Left lobe of liver (tissue), 2 donors: ENCODE results near the gene TNRC6A. TPM values are rescaled to one million over a fixed set of nuclear protein-coding genes. Genes with fewer than 3 reads are reported as not detected.
"Not testable (repeated sequence)": the region's sequence is repeated elsewhere in the genome, so short reads cannot be mapped to it uniquely, and the experiment has no call there.

ENCODE experiments used
- ATAC-seq: fragments of 200-7000 bp; cut with Tn5 transposase; one replicate; pipeline ENCODE4 v1.9.1; 2020; ENCODE audit warnings: mild to moderate bottlenecking, moderate library complexity
- DNase-seq: peaks from one replicate; pipeline ENCODE4 v3.0.0-alpha.2; 2020; ENCODE audit warnings: low spot score
- total RNA-seq: library from RNA; stranded (reverse); gene quantifications from one replicate; pipeline ENCODE4 v1.2.1, GENCODE V29; 2021
- donor health status: DM: no; HTN: no; CAD: no; lungs with moderate emphysema.
- donor health status: DM: no; HTN: yes; CAD: no.

Gene TNRC6A
- 33.7 TPM for total RNA-seq

DNA sequence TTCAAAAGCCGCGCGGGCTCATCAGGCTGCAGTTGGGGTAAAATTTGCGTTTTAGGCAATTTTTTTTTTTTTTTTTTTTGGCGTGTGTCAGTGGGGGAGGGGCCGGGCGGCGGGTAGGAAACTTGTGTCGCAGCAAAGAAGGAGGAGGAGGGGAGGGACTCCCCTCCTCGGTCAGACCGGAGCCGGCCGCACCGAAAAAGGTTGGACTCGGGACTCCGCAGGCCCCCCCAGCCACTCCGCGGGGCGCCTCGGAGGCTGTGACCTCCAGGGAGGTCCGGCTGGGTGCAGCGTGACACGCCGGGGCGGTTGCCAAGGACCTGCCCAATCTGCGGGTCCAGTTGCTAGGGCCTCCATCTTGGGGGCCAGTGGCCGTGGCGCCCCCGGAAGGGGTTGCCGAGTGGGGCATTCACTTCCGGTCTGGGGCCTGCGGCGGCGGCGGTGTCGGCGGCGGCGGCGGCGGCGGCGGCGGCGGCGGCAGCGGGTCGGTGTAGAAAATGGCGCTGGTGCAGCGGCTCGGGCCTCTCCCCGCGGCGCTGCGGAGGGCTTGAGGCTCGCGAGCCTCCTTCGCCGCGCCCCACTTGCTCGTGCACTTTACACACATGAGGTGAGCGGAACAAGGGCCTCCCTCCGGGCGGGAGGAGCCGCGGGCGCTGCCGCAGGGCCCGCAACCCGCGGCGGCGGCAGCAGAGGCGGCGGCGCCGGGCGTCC is at the start of gene TNRC6A:
Gene TNRC6A, plus strand, starts transcription at position 409 of the 708 bp plus-strand sequence. Its CDS starts 191 bp downstream, at position 600.
- ATAC-seq (peak; percentile 92), DNase-seq (peak; percentile 93)

DNA sequence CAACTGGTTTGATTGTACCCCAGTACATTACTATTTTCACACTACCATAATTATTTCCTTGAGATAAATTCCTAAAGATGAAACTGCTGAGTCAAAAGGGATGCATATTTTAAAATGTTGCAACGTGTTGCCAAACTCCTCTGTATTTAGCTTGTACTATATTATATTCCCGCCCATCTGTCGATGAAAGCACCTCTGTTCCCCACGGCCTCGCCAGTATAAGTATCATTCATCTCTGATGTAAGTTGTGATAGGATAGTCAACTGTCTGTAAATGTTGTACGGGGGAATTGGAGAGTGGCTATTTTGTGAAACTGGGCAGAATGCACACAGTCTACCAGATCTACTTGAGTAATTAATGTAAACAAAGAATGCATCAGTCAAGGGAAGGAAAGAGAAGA is 47.7 kb upstream of the TNRC6A start:
- no peak for DNase-seq

DNA sequence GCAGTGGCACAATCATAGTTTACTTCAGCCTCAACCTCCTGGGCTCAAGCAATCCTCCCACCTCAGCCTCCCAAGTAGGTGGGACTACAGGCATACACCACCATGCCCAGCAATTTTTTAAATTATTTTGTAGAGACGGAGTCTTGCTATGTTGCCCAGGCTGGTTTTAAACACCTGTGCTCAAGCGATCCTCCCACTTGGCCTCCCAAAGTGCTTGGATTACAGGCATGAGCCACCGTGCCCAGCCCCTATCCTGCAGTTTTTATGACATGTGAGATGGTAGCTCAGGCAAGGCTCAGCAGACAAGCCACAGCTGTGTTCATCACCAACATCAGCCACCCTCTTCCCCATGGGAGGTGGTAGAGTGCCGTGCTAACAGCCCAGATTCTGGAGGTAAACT is 46.2 kb upstream of the TNRC6A start:
- ATAC-seq (no peak), DNase-seq (no peak)

More for the DNA sequence above, 47.7 kb upstream of the TNRC6A start:
- ATAC-seq: no peak

GRCh38 chr16:24683847-24684493 is 45.5 kb upstream of the TNRC6A start:
- no peak for ATAC-seq
- no peak for DNase-seq

DNA sequence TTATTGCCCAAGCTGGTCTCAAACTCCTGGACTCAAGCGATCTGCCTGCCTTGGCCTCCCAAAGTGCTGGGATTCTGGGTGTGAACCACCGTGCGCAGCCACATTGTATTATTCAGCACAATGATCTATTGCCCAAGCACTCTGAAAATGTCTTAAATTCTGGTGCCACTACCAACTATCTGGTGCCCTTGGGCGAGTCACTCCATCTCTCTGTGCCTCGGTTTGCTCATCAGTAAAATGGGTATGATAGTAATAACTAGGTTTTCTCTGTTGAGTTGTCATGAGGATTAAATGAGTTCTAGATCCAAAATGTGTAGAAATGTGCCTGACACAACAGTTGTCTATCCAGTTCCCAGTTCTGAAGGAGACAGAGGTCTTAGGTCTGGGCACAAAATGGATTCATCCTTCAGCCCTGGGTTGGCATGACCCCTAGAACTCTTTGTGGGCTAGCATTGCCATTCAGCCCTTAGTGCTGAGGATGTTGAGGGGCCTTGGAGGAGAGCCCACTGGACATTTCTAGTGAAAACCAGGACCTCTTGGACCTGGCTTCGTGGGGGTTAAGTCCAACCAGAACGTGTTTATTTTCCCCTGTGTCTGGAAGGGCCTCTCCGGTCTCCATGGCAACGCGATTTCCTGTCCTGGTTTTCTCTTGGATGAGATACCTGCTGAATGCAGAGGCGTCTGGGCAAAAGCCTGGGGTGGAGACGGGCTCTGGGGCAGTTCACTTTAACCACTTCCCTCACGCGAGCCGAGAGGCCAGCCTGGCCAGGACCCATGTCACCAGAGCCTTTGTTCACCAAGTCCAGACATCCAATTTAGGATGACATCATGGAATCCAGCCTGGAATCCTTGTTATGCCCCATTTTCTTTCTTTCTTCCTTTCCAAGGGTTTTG is 43.7 kb upstream of the TNRC6A start:
- peak; percentile 82 for DNase-seq
- ATAC-seq: peak; percentile 86

DNA sequence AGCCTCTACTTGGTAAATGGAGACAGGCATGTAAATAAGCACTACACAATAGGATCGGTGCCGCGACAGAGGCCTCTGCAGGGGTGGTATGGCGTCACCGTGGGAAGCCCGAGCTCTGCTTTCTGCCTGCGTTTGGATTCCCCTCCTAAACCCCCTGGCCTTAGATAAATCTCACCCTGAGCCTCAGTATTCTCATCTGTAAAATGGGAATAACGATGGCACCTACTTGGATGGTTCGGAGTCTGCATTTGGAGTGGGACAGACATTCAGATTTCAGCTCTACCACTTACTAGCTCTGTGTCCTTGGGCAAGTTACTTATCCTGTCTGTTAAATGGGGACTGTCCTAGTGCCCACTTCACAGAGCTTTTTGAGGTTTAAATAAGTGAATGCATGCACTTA is 42.8 kb upstream of the TNRC6A start:
- no peak for ATAC-seq
- no peak for DNase-seq

DNA sequence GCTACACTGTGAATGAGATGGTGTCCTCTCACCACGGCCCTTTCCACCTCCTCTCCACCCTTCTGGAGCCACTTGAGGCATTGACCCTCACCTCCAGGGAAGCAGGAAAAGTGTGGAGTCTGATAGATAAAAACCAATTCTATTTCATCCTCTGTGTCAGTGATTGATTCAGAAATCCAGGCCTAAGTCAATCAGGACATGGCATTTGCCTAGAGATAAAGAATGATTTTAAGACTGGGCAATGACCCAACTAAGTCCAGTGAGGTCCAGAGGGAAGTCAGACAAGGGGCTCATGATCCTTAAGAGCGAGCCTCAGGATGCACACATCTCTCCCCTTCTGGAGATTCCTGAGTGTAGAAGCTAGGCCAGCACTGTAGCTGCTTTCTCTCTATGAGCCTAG is 41.1 kb upstream of the TNRC6A start:
- ATAC-seq (no peak), DNase-seq (no peak)

DNA sequence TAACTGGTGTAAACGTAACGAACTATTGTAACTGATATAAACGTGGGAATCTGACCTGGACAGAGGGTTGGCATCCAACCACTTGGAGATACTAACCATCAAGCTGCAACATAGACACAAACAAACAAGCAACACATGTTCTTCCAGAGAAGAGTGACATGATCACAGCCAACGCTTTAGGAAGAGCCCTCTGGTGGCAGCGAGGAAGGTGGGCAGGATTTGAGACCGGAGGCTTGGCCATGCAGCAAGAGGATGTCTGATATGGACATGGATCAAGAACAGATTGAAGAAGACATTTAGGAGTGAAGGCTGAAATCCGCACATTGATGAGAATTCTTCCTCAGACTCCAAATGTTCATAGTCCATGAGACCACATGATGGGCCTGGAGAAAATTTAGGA is 40.3 kb upstream of the TNRC6A start:
- DNase-seq: no peak
- peak; percentile 87 for ATAC-seq

- DNase-seq (no peak), ATAC-seq (no peak)
Observed at GRCh38 chr16:24692854-24693253, 36.6 kb upstream of the TNRC6A start.

DNA sequence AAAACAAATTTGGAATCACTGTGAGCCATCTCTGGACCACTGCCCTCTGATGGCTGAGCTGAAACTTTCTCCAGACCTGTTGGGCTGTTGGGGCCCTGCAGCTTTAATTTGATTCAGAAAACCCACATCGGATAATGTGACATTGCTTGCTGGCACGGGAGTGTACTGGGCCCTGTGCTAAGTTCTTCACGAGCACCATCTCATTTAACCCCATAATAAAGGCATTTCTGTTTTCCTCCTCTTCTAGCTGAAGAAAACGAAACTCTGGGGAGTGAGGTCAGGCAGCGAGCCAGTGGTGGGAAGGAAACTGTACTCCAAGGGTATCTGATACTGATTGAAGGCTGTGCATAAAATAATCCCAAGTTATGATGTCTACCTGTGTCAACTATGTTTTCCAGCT is 34.5 kb upstream of the TNRC6A start:
- DNase-seq: no peak
- ATAC-seq: no peak

- DNase-seq: no peak
- no peak for ATAC-seq
Observed at GRCh38 chr16:24696699-24697098, 32.8 kb upstream of the TNRC6A start.

DNA sequence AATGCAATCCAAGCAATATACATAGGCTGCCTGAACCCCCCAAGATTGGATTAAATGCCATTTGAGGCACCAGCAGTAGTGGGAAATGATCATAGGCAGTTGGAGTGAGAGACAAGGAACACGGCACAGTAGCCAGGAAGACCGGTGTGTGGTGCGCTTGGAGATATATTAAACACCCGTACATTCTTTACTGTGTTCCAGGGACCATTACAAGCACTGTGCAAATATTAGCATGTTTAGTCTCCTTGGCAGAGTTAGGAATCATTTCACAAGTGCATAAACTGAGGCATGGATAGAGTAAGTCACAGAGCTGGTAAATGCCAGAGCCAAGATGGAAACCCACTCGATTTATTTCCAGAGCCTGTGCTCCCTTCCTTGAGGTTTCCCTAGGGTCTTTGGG is 31.1 kb upstream of the TNRC6A start:
- ATAC-seq: no peak
- no peak for DNase-seq

DNA sequence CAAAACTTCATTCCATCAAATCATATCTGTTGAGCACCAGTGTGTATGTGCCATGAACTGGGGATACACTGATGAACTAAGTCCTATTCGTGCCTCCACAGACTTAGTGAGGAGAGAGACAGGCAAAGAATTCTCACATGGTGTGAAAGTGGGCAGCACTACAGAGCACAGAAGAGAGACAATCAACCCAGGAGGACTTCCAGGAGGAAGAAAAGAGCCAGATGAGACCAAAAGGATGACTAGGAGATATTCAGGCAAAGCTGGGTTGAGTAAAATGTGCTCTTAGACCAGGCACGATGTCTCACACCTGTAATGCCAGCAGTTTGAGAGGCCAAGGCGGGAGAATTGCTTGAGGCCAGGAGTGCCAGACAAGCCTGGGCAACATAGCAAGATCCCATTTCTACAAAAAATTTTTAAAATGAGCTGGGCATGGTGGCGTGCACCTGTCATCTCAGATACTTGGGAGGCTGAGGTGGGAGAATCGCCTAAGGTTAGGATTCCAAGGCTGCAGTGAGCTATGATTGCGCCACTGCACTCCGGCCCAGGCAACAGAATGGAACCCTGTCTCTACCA is 30.2 kb upstream of the TNRC6A start:
- DNase-seq (no peak), ATAC-seq (no peak)

DNA sequence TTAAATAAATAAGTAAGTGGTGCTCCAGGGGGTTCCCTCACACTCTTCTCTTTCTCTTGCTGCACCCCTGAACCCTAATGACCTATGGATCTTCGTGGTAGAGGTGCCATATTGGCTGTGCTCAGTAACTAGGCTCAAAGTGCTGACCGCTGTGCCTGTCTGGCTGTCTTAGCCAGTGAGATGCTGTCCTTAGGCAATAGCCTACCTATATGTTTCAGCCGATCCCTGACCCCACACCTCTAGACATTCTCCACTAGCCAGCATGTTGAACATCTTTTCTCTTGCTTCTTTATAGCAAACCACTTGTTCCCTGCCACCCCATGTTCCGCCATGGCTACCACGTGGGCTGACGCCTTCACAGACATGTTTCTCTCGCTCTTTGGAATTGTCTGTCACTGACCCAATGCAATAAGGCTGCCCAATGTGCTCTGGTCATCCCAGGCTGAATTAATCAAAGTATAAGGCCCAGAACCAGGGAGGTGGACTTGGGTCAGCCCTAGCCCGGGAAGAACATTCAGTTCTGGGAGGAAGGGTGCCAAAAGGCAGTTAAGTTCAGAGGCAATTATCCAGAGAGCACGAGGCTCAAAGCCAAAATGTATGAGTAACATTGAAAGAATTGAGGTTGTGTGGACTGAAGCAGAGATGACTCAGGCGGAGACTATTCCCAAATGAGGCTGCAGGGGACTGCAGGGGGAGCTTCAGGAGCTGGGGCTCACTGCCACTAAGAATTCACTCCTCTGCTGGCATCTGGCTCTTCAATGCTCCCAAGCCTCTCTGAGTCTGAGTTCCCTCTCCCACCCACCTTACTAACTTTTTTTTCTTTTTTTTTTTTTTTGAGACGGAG is 28.7 kb upstream of the TNRC6A start:
- DNase-seq (peak; percentile 80), ATAC-seq (peak; percentile 90)

GRCh38 chr16:24701521-24701951 is 27.9 kb upstream of the TNRC6A start:
- DNase-seq (no peak), ATAC-seq (peak; percentile 42)

DNA sequence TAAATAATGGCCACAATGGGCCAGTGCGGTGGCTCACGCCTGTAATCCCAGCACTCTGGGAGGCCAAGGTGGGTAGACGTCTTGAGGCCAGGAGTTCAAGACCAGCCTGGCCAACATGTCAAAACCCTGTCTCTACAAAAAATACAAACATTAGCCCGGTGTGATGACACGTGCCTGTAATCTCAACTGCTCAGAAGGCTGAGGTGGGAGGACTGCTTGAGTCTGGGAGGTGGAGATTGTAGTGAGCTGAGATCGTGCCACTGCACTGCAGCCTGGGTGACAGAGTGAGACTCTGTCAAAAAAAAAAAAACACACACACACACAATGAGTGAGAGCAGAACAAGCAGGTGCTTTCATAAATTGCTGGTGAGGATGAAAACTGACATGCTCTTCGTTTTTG is 21.7 kb upstream of the TNRC6A start:
- DNase-seq, ATAC-seq: not testable (repeated sequence)

DNA sequence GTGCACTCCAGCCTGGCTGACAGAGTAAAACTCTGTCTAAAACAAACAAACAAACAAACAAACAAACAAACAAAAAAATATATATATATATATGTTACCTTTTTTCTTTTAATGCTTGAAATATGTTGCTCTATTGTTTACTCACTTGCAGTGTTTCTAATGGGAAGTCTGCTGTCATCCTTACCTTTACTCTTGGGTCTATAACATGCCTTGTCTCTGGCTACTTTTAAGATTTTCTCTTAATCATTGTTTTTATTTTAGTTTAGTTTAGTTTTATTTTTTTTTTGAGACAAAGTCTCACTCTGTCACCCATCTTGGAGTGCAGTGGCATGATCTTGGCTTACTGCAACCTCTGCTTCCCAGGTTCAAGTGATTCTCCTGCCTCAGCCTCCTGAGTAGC is 16.1 kb upstream of the TNRC6A start:
- ATAC-seq (no peak), DNase-seq (no peak)

GRCh38 chr16:24717411-24717810 is 12.0 kb upstream of the TNRC6A start:
- ATAC-seq (no peak), DNase-seq (no peak)

- DNase-seq (no peak), ATAC-seq (no peak)
Observed at GRCh38 chr16:24718967-24719521, 10.4 kb upstream of the TNRC6A start.

- no peak for ATAC-seq
Observed at GRCh38 chr16:24721830-24722238, 7.6 kb upstream of the TNRC6A start.

More at GRCh38 chr16:24721830-24722238, 7.6 kb upstream of the TNRC6A start:
- no peak for DNase-seq
